Airway epithelial cell (primary cell): ENCODE data around the gene EVA1B. TPM values are rescaled to one million over a fixed set of nuclear protein-coding genes. Genes with fewer than 3 reads are reported as not detected.

Source experiments
- total RNA-seq: library from RNA; depleted of rRNA; stranded (reverse); fragments of >200 nt; gene quantifications from 2 replicates; pipeline ENCODE4 v1.2.3, GENCODE V29; 2015

EVA1B gene
- total RNA-seq, result 32.0 and 36.7 TPM in 2 replicates

GRCh38 chr1:36323636-36324352, at the start of gene EVA1B:
Gene EVA1B, minus strand, starts transcription at chr1:36323645. Its CDS starts 608 bp downstream, at chr1:36323037.

GRCh38 chr1:36306210-36306901, 17.1 kb downstream of the EVA1B start, which contains the start of gene SH3D21:
Gene SH3D21, plus strand, starts transcription at chr1:36306368. Its CDS starts 53 bp downstream, at chr1:36306421.

Other genes starting within 250 kb of the EVA1B start
- gene TEKT2, start 239.6 kb downstream of the EVA1B start, total RNA-seq, result 0.21 and 0.65 TPM in 2 replicates
- 53.6 and 69.9 TPM in 2 replicates for gene ADPRS, start 234.8 kb downstream of the EVA1B start, total RNA-seq
- gene COL8A2, start 198.4 kb downstream of the EVA1B start, total RNA-seq, result 0.74 and 1.1 TPM in 2 replicates
- 105 and 113 TPM in 2 replicates for gene TRAPPC3, start 174.2 kb downstream of the EVA1B start, total RNA-seq
- 215 and 318 TPM in 2 replicates for gene MAP7D1, start 167.5 kb downstream of the EVA1B start, total RNA-seq
- gene THRAP3, start 99.2 kb downstream of the EVA1B start, total RNA-seq, result 55.6 and 95.5 TPM in 2 replicates
- gene SH3D21, start 17.3 kb downstream of the EVA1B start, total RNA-seq, result 5.8 and 7.6 TPM in 2 replicates
- 14.4 and 14.5 TPM in 2 replicates for gene STK40, start 62.3 kb upstream of the EVA1B start, total RNA-seq
- gene LSM10, start 74.3 kb upstream of the EVA1B start, total RNA-seq, result 29.7 and 45.2 TPM in 2 replicates
- 6.4 and 11.0 TPM in 2 replicates for gene OSCP1, start 126.8 kb upstream of the EVA1B start, total RNA-seq
- 94.2 and 192 TPM in 2 replicates for gene MRPS15, start 140.7 kb upstream of the EVA1B start, total RNA-seq
- not detected in 2 replicates for gene CSF3R, start 159.3 kb upstream of the EVA1B start, total RNA-seq